H1 (cell line): ENCODE data around the gene PDE4B. TPM values are rescaled to one million over a fixed set of nuclear protein-coding genes. Genes with fewer than 3 reads are reported as not detected.

Experiments
- CTCF ChIA-PET: fragments of 300-600 bp; sonication (Branson Sonifier 250); formaldehyde crosslinking; loops from one replicate; lab custom pipeline; 2021; ENCODE audit not compliant: partially characterized antibody; lab: Charles Lee
- POLR2A ChIA-PET: fragments of 300-600 bp; sonication (Branson Sonifier 250); formaldehyde crosslinking; loops from one replicate; lab custom pipeline; 2021; ENCODE audit warnings: inconsistent platforms; ENCODE audit not compliant: partially characterized antibody; lab: Charles Lee
- DNase-seq, 2 experiments: peaks; one replicate each; pipeline versions ENCODE4 v3.0.0 to v3.0.0-alpha.2; 2010 to 2022; ENCODE audit warnings: low spot score in 2 of 2, low read depth in 1 of 2, mixed read lengths in 1 of 2
- FAIRE-seq: peaks from 2 replicates; lab custom pipeline; 2011; peaks lifted over from hg19 to GRCh38; lab: Jason Lieb, UNC
- H2AFZ ChIP-seq: 2 replicates; pipeline ENCODE4 v1.8.1; 2012; ENCODE audit warnings: low read length, inconsistent platforms
- H2AK5ac ChIP-seq: 2 replicates; pipeline ENCODE4 v1.6.1; 2013; ENCODE audit warnings: low read depth, low read length
- H2BK120ac ChIP-seq: replicated peaks from 2 replicates; pipeline ENCODE3; 2013; ENCODE audit warnings: low read depth, low read length, inconsistent platforms
- H2BK12ac ChIP-seq: 2 replicates; pipeline ENCODE4 v1.6.1; 2013; ENCODE audit warnings: low read depth, low read length
- H2BK15ac ChIP-seq: 2 replicates; pipeline ENCODE4 v1.6.1; 2013; ENCODE audit warnings: low read length
- H2BK20ac ChIP-seq: 2 replicates; pipeline ENCODE4 v1.6.1; 2013; ENCODE audit warnings: low read length
- H2BK5ac ChIP-seq: 2 replicates; pipeline ENCODE4 v1.6.1; 2013; ENCODE audit warnings: low read depth, low read length
- H3K14ac ChIP-seq: 2 replicates; pipeline ENCODE4 v1.6.1; 2013; ENCODE audit warnings: inconsistent platforms; ENCODE audit not compliant: insufficient read length
- H3K18ac ChIP-seq: 2 replicates; pipeline ENCODE4 v1.6.1; 2013; ENCODE audit warnings: low read length; ENCODE audit errors: extremely low read depth
- H3K23ac ChIP-seq: 2 replicates; pipeline ENCODE4 v1.6.1; 2013; ENCODE audit warnings: inconsistent platforms; ENCODE audit not compliant: insufficient read length
- H3K23me2 ChIP-seq: 2 replicates; pipeline ENCODE4 v1.6.1; 2013; ENCODE audit warnings: low read depth, low read length
- H3K27ac ChIP-seq: 2 replicates; pipeline ENCODE4 v1.6.1; 2011; ENCODE audit warnings: low read depth, low read length, inconsistent platforms
- H3K27me3 ChIP-seq, 4 experiments: replicated peaks in 1 of 4; 1 replicate in 1 of 4; 2 replicates in 3 of 4; pipeline versions ENCODE4 v1.6.1 to v1.8.1; 2011 to 2013; ENCODE audit warnings: low read length in 3 of 4, mild to moderate bottlenecking in 3 of 4, inconsistent platforms in 2 of 4, mixed read lengths in 2 of 4, moderate library complexity in 1 of 4; ENCODE audit not compliant: control insufficient read depth in 3 of 4, insufficient read depth in 3 of 4; ENCODE audit errors: extremely low read depth in 1 of 4
- H3K36me3 ChIP-seq, 4 experiments: 2 replicates each; pipeline versions ENCODE4 v1.6.1 to v1.8.1; 2011 to 2013; ENCODE audit warnings: mild to moderate bottlenecking in 4 of 4, low read length in 3 of 4, moderate library complexity in 2 of 4, control low read depth in 1 of 4, inconsistent platforms in 1 of 4; ENCODE audit not compliant: insufficient read depth in 4 of 4, control insufficient read depth in 2 of 4
- H3K4ac ChIP-seq: replicated peaks from 2 replicates; pipeline ENCODE3; 2013; ENCODE audit warnings: low read length, low read depth, mixed read lengths, inconsistent platforms; ENCODE audit not compliant: insufficient read length
- H3K4me1 ChIP-seq, 4 experiments: replicated peaks in 1 of 4; 1 replicate in 1 of 4; 2 replicates in 3 of 4; pipeline versions ENCODE4 v1.6.1 to v1.8.1; 2011 to 2013; ENCODE audit warnings: low read length in 3 of 4, inconsistent platforms in 2 of 4, mixed read lengths in 1 of 4; ENCODE audit not compliant: insufficient read depth in 4 of 4, control insufficient read depth in 3 of 4
- H3K4me2 ChIP-seq, 2 experiments: 2 replicates each; pipeline versions ENCODE4 v1.6.1 to v1.8.1; 2011 to 2013; ENCODE audit warnings: low read depth in 2 of 2, low read length in 2 of 2, control low read depth in 1 of 2, inconsistent platforms in 1 of 2, mild to moderate bottlenecking in 1 of 2; ENCODE audit not compliant: insufficient read depth in 1 of 2
- H3K4me3 ChIP-seq, 4 experiments: fragments of 200-600, 300-600 bp in 1 of 4; sonication (generic), shearing (Covaris generic), sonication (Bioruptor Twin) in 1 of 4; 2 replicates each; pipeline versions ENCODE4 v1.5.1 to v1.8.1; 2011 to 2016; ENCODE audit warnings: low read length in 4 of 4, low read depth in 3 of 4, control low read depth in 2 of 4, inconsistent platforms in 2 of 4, mild to moderate bottlenecking in 2 of 4, mixed read lengths in 1 of 4, moderate library complexity in 1 of 4; ENCODE audit not compliant: insufficient read depth in 2 of 4; ENCODE audit errors: extremely low read depth in 1 of 4
- H3K56ac ChIP-seq: replicated peaks from 2 replicates; pipeline ENCODE3; 2013; ENCODE audit warnings: low read depth, mild to moderate bottlenecking, mixed read lengths, low read length, inconsistent platforms; ENCODE audit not compliant: insufficient read length
- H3K79me1 ChIP-seq: 2 replicates; pipeline ENCODE4 v1.6.1; 2013; ENCODE audit warnings: low read depth, low read length, control low read depth
- H3K79me2 ChIP-seq, 2 experiments: 2 replicates each; pipeline versions ENCODE4 v1.6.1 to v1.8.1; 2012 to 2013; ENCODE audit warnings: low read length in 2 of 2, mild to moderate bottlenecking in 2 of 2, inconsistent platforms in 1 of 2; ENCODE audit not compliant: insufficient read depth in 2 of 2, control insufficient read depth in 1 of 2
- H3K9ac ChIP-seq, 4 experiments: replicated peaks in 1 of 4; 1 replicate in 1 of 4; 2 replicates in 3 of 4; pipeline versions ENCODE4 v1.6.1 to v1.8.1; 2011 to 2013; ENCODE audit warnings: low read depth in 3 of 4, low read length in 3 of 4, control low read depth in 2 of 4, mild to moderate bottlenecking in 2 of 4, moderate library complexity in 2 of 4, inconsistent platforms in 1 of 4; ENCODE audit errors: extremely low read depth in 1 of 4
- H3K9me3 ChIP-seq, 2 experiments: 2 replicates each; pipeline versions ENCODE4 v1.6.1 to v1.8.1; 2012 to 2013; ENCODE audit warnings: mild to moderate bottlenecking in 2 of 2, moderate library complexity in 2 of 2, control low read depth in 1 of 2, inconsistent platforms in 1 of 2, low read depth in 1 of 2, low read length in 1 of 2, mixed read lengths in 1 of 2; ENCODE audit not compliant: insufficient read depth in 2 of 2
- H4K20me1 ChIP-seq, 2 experiments: replicated peaks in 1 of 2; 2 replicates each; pipeline versions ENCODE3 to v1.8.1; 2011 to 2013; ENCODE audit warnings: inconsistent platforms in 2 of 2, low read length in 2 of 2, mild to moderate bottlenecking in 1 of 2; ENCODE audit not compliant: insufficient read depth in 2 of 2, control insufficient read depth in 1 of 2
- H4K5ac ChIP-seq: 2 replicates; pipeline ENCODE4 v1.6.1; 2013; ENCODE audit warnings: low read length, low read depth, mixed read lengths, inconsistent platforms; ENCODE audit not compliant: insufficient read length
- H4K8ac ChIP-seq: 2 replicates; pipeline ENCODE4 v1.8.0; 2013; ENCODE audit warnings: mild to moderate bottlenecking, moderate library complexity, low read length, inconsistent platforms; ENCODE audit not compliant: insufficient read depth; ENCODE audit errors: extremely low read depth
- H4K91ac ChIP-seq: replicated peaks from 2 replicates; pipeline ENCODE3; 2013; ENCODE audit warnings: low read length, mixed read lengths, inconsistent platforms; ENCODE audit not compliant: insufficient read length
- ATF2 ChIP-seq: IDR thresholded peaks from 2 replicates; pipeline ENCODE4 v1.6.1; 2012; ENCODE audit warnings: low read length, inconsistent platforms
- CBX5 ChIP-seq: fragments of 300-800, 300-1000 bp; sonication (generic); IDR thresholded peaks from 2 replicates; pipeline ENCODE4 v1.7.1; 2016; ENCODE audit warnings: antibody characterized with exemption, low read length, low read depth
- CHD2 ChIP-seq: IDR thresholded peaks from 2 replicates; pipeline ENCODE4 v1.6.1; 2012; ENCODE audit warnings: low read length, improper control_type of control experiment
- KDM1A ChIP-seq: fragments of 200-600, 300-600 bp; sonication (generic); IDR thresholded peaks from 2 replicates; pipeline ENCODE4 v1.7.1; 2016; ENCODE audit warnings: mild to moderate bottlenecking, low read length, borderline replicate concordance
- SP4 ChIP-seq: IDR thresholded peaks from 2 replicates; pipeline ENCODE4 v1.6.1; 2012; ENCODE audit warnings: low read length, inconsistent platforms
- WGBS, 2 experiments: shearing (Covaris generic) in 1 of 2; methylation state at CpG; one replicate each; pipeline versions ENCODE4 v1.1.6 to v1.1.7; 2013 to 2015; ENCODE audit warnings: low lambda C conversion rate in 2 of 2, mixed read lengths in 2 of 2, inconsistent platforms in 1 of 2, low coverage in 1 of 2, missing lambda C conversion rate in 1 of 2; ENCODE audit not compliant: insufficient replicate concordance in 2 of 2, insufficient coverage in 1 of 2, insufficient read length in 1 of 2; ENCODE audit errors: extremely low coverage in 1 of 2, missing lambda C conversion rate in 1 of 2; 5-methylcytosine and 5-hydroxymethylcytosine counted together
- polyA plus RNA-seq, 7 experiments: library from polyadenylated mRNA; depleted of rRNA in 3 of 7; stranded (reverse) in 5 of 7; unstranded in 2 of 7; fragments of >200 nt in 5 of 7; fragments of 200-250 nt in 2 of 7; gene quantifications; 1 replicate in 5 of 7; 2 replicates in 1 of 7; 4 replicates in 1 of 7; pipeline versions ENCODE4 v1.2.1 to v1.2.3, GENCODE V29; 2011 to 2013; ENCODE audit warnings: missing spikeins in 2 of 7, mixed read lengths in 2 of 7
- total RNA-seq: library from RNA; stranded (reverse); fragmentation: NEBNext Ultra II Directional; extraction: Animal tissue kit (Norgen Biotek cat#: 25700); gene quantifications from 2 replicates; pipeline ENCODE4 v1.2.1, GENCODE V29; 2021

The PDE4B gene
- total and polyA plus RNA-seq, 2 of the 8 experiments (the other 6 are each of a cell fraction or from before 2014, with no cell fraction given), result 5.0 to 15.1 TPM

GRCh38 chr1:66333466-66334199 lies 540.9 kb downstream of the PDE4B start:
- H3K9me3 ChIP-seq, result no peaks in the 10 kb centered on the region
- peaks cover 3% of the 10 kb centered on the region; the same call in 1 of the 2 replicates for H3K23me2 ChIP-seq
- no peaks in the 10 kb centered on the region for H3K36me3 ChIP-seq
- H3K79me1 ChIP-seq, result no peaks in the 10 kb centered on the region; the same call in 1 of the 2 replicates
- H3K27ac ChIP-seq, result no peak overlapping the region
- 0 out of 2 replicates have a peak overlapping the region, but pooled peaks have one; percentile 43 for H3K18ac ChIP-seq
- peaks cover 0 to 34% of the 10 kb centered on the region in 2 experiments; a peak in 3 of 4 replicates for H3K79me2 ChIP-seq
- ChIA-PET POLR2A (no interaction called here), CTCF (interaction anchor here (0.7 to 1.8 kb wide), 3 partner anchors 27 to 43 kb away, joined by 3 to 7 read pairs (median 3); no protein-coding TSS in a partner anchor)
- H3K14ac ChIP-seq, result no peak overlapping the region
- no peak overlapping the region for H4K8ac ChIP-seq
- peak overlapping the region; percentile 67; the same call in 1 of the 2 replicates for H2BK5ac ChIP-seq
- 0 out of 2 replicates have a peak overlapping the region, but pooled peaks have one; percentile 2 for H2BK20ac ChIP-seq
- peak overlapping the region; percentile 10 to 56 (median 34); a peak in 6 of 8 replicates for H3K4me3 ChIP-seq
- peak overlapping the region; percentile 62 for H2BK120ac ChIP-seq
- H2BK12ac ChIP-seq, result peak overlapping the region; percentile 77; the same call in 1 of the 2 replicates
- no peak overlapping the region for H4K5ac ChIP-seq
- H3K56ac ChIP-seq, result no peak overlapping the region
- FAIRE-seq, result no peak
- no peaks in the 10 kb centered on the region for H4K20me1 ChIP-seq
- no peak overlapping the region for H2BK15ac ChIP-seq
- H3K9ac ChIP-seq, result peak overlapping the region in 2 of 4 experiments; percentile 34 to 58; a peak in 3 of 7 replicates
- H4K91ac ChIP-seq, result peak overlapping the region; percentile 63
- peak overlapping the region; percentile 69 to 88 for H3K4me2 ChIP-seq
- DNase-seq, result no peak
- H2AK5ac ChIP-seq, result no peak overlapping the region
- H3K27me3 ChIP-seq, result no peaks in the 10 kb centered on the region; a peak in 1 of 7 replicates
- no peak overlapping the region for H3K23ac ChIP-seq
- H3K4me1 ChIP-seq, result peaks cover 2 to 25% (median 11%) of the 10 kb centered on the region in 4 experiments; a peak in 5 of 7 replicates
- WGBS, 2 experiments, result 51% methylated on average over 4 of the region's 4 CpGs; no CpG with 5 or more reads in 1 of the 2 experiments
- H2AFZ ChIP-seq, result peak overlapping the region; percentile 66; the same call in 1 of the 2 replicates
- H3K4ac ChIP-seq, result no peak overlapping the region
- no peak for TF ChIP-seq ATF2
- TF ChIP-seq CHD2, result no peak
- TF ChIP-seq SP4, result no peak
- TF ChIP-seq CBX5, result no peak
- no peak for TF ChIP-seq KDM1A
